Activated CD4-positive, alpha-beta T cell treated with anti-CD3 and anti-CD28 coated beads, Interleukin-2, amount 50 U/mL, for 1 hour (primary cell): ENCODE measurements around the gene P3H3.

Experiments used
- DNase-seq: peaks from one replicate; pipeline ENCODE4 v3.0.0-alpha.2; 2020

P3H3 gene

DNA sequence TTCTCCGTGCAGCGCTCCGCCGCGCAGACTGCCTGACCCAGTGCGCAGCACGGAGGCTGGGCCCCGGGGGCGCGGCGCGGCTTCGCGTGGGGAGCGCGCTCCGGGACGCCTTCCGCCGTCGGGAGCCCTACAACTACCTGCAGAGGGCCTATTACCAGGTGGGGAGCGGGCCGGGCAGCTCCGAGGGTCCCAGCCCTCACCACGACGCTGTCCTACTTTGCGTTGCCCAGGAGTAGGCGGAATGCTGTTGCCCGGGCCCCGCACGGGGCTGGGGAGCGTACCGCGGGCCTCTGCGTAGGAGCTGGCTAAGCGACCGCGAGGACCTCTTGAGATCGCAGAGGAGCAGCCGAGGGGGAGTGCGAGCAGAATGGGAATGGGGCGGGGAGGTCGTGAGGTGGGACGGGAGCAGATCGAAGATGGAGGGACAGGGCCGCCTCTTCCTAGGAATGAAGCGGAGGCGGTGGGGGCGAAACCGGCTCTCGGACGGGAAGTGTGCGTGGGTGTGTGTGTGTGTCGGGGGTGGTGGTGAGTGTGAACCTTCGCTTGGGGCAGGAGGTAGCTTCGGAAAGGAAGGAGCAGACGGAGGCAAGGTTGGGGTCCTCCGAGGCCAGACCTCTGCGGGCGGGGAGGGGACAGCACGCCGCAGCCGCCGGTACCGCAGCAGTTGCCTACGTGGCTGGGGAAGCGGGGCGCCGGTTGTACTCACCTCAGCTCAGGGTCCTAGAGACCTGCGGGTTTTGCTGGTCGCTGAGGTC lies 751 bp downstream of the P3H3 start:
- peak; percentile 47 for DNase-seq

DNA sequence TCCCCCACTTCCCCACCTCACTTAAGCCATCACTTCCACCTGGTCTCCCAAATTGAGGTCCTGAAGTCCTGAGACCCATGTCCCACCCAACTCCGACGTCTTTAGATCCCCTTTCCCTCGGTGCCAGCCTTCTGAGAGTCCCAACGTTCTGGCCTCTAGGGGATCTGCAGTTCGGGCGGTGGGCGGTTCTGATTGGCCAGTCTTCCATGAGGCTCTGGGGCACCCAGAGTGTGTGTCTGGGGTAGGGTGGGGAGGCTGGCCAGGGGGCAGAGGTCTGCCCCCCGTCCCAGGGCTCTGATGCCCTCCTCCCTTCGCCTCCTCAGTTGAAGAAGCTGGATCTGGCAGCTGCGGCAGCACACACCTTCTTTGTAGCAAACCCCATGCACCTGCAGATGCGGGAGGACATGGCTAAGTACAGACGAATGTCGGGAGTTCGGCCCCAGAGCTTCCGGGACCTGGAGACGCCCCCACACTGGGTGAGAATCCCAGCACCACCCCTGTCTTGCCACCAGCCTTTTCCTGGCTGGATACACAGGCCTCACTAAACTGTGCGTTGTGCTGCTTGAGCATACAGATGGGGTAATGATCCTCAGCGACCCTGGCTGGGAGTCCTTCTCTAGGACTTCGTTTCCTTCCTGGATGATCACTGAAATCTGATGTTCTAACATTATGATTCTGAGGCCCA lies 1.5 kb downstream of the P3H3 start:
- no peak for DNase-seq

DNA sequence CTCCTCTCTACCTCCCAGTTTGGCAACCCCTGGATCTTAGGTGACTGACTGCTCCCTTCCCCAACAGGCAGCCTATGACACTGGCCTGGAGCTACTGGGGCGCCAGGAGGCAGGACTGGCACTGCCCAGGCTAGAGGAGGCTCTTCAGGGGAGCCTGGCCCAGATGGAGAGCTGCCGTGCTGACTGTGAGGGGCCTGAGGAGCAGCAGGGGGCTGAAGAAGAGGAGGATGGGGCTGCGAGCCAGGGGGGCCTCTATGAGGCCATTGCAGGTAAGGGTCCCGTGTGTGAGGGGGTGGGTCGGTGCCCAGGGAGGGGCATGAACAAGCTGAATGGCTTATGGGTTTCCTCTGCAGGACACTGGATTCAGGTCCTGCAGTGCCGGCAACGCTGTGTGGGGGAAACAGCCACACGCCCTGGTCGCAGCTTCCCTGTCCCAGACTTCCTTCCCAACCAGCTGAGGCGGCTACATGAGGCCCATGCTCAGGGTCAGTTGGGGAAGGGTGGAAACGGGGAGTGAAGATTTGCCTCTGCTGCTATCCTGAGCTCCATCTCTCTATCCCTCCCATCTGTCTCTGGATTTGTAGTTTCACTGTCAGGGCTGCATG lies 2.2 kb downstream of the P3H3 start:
- DNase-seq: no peak

DNA sequence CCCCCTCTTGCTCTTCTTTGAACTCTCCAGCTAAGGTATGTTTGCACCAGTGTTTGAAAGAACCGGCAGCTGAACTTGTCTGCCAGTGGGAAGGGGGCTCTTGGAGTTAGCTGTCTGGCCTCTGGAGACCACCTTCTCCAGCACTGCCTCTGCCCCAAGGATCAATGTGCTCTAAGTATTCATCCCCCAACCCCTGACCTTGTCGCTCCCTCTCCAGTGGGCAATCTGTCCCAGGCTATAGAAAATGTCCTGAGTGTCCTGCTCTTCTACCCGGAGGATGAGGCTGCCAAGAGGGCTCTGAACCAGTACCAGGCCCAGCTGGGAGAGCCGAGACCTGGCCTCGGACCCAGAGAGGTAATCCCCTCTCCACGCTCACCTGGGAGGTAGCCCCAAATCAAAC lies 2.8 kb downstream of the P3H3 start:
- no peak for DNase-seq

DNA sequence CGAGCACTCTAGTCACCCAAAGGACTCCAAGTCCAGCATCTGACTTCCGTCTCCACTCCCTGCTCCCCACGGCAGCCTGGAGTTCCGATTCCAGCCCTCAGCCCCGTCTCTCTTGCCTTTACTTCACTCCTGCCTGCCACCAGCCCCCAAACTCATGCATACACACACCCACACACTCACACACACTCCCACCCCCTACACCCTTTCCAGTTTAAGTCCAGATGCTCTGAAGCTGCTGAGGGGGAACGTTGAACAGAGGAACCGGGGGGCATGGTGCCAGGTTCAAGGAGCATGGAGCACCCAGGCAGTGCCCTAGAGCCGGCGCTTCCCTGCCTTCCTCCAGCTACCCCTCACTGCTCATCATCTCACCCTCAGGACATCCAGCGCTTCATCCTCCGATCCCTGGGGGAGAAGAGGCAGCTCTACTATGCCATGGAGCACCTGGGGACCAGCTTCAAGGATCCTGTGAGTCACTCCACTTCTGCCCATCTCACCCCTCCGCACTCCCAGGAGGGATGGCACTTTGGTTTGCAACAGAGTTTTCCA lies 3.3 kb downstream of the P3H3 start:
- no peak for DNase-seq

DNA sequence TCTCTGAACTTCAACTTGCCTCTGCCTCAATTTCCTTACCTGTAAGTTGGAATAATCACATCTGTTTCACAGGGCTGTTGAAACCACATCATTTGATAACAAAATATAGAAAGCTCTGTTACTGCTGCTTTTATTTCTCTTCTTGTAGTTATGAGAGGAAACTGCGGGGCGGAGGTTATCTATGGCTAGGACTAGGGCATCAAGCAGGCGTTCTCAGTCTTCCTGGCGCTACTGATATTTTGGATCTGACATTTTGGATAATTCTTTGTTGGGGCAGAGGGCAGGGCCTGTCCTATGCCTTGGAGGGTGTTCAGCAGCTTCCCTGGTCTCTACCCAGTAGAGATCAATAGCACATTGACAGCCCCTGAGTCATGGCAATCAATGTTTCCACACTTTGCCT lies 3.9 kb downstream of the P3H3 start:
- DNase-seq: no peak

DNA sequence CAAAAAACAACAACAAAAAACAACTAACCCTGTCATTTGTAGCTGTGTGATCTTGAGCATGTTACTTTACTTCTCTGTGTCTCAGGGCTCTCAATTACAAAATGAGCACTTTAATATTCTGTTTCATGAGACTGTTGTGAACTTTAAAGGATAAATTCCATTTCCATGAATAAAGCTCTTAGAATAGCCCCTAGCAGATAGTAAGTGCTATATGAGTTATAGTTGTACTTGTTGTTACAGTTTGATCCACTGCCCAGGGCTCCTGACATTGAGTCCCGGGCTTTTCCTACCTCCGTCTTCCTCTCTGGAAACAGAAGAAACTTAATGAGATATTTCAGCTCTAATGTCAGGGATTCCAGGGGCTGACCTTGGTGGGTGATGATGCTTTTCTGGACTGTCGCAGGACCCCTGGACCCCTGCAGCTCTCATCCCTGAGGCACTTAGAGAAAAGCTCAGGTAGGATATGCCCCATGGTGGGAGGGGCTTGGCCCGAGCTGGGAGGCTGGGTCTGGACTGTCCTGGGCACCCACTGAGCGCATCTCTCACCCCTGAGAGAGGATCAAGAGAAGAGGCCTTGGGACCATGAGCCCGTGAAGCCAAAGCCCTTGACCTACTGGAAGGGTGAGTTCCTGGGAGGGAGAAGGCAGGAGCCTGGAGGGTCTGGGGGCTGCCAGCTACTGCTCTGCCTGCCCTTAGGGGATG lies 5.1 kb downstream of the P3H3 start:
- no peak for DNase-seq

DNA sequence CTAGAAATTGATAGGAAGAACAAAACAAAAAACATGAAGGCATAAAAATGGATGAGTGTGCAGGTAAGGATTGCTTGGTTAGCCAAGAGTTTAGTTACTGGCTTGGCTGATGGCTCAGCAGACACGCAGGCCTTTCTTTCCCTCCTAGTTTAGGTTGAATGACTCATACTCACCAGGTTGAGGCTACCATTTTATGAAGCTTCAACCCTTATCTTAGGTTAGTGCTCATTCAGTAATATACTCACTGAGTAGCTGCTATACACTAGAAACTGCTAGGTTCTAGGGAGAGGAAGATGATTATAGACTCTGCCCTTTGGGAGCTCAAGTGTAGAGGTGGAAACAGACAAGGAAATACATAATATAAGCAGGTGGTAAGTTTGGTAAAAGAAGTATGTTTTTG lies 6.0 kb downstream of the P3H3 start:
- DNase-seq: no peak

DNA sequence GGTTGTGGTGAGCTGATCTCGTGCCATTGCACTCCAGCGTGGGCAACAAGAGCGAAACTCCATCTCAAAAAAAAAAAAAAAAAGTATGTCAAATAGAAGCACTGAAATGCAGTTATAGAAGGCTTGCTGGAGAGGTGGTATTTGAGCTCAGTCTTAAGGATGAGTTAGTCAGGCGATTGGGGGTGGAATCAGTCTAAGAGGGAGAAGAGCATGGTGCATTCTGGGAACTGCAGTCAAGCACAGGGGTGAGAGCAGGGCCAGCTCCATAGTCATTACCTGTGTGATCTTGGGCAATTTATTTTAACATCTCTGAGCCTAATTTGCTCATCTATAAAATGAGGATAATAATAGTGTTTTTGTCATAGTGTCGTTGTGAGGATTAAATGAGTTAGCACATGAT lies 6.7 kb downstream of the P3H3 start:
- no peak for DNase-seq

DNA sequence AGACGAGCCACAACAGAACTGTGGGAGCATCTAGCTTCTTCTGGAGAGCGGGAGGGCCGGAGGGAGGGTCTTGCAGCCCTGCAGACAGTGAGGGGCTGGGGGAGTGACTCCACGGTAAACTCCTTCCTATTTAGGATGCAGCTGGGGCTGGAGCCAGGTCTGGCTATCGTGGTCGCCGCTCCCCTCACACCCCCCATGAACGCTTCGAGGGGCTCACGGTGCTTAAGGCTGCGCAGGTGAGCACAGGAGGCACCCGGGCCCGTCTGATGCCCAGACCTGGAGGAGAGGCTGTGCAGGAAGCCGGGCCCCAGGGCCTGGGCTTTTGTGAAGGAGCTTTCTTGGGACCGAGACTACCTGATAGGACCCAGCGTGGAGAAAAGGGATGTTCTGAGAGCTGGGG lies 8.6 kb downstream of the P3H3 start:
- no peak for DNase-seq

DNA sequence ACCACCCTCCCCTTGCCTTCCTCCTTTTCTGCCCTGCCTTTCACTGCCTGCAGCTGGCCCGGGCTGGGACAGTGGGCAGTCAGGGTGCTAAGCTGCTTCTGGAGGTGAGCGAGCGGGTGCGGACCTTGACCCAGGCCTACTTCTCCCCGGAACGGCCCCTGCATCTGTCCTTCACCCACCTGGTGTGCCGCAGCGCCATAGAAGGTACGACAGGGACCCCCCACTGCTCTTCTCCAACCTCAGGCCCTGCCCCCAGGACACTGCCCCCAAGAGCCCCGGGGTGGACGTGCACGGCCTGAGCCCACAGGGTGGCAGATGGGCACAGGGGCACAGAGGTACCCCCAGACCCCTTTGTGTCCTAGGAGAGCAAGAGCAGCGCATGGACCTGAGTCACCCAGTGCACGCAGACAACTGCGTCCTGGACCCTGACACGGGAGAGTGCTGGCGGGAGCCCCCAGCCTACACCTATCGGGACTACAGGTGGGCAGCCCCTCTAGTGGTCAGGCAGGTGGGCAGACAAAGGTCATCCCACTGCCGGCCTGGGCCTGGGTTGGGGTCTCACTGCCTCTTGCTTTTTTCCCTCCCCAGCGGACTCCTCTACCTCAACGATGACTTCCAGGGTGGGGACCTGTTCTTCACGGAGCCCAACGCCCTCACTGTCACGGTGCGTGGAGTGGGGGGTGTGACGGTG lies 9.3 kb downstream of the P3H3 start:
- DNase-seq: no peak

DNA sequence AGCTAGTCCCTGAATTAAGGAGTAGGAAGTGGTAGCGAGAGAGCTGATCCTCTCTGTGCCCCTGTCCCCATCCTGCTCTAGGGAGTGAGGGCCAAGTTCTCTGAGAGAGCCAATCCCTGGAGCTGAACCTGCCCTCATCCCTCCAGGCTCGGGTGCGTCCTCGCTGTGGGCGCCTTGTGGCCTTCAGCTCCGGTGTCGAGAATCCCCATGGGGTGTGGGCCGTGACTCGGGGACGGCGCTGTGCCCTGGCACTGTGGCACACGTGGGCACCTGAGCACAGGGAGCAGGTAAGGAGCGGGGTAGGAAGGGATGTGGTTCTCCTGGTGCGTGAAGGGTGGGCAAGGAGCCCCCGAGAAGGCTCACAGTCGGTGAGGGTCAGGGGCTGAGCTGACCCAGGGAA lies 10.6 kb downstream of the P3H3 start:
- DNase-seq: no peak

DNA sequence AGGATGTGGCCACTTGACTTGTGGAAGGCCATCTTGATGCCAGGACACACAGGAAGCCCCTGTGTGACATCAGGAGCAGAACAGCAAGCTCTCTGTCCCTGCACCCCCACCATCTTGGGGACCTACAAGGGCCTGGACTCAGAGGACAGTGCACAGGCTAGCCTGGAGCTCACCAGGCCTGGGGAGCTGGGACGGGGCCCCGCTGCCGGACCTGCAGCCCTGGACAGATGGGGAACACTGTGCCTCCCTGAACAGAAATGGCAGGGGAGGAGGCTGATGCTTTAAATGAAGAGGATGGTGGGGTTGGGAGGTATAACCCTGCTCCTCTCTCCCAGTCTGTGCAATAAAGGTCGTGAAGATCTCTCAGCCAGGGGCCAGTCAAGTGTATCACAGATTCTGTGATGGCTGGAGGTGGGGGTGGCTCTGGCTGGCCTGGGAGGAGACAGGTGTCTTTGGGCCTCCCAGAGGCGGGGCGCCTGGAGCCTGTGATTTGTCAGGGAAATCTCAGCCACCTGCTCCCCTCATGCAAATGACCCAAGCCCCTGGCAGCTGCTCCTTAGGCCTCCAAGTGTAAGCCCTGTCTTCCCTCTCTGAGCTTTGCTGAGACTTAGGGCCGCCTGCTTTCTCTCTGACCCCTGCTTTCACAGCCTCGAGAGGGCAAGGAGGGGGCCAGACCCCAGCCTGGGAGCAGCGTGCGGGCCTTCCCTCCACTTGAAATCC lies 11.4 kb downstream of the P3H3 start:
- DNase-seq: no peak

DNA sequence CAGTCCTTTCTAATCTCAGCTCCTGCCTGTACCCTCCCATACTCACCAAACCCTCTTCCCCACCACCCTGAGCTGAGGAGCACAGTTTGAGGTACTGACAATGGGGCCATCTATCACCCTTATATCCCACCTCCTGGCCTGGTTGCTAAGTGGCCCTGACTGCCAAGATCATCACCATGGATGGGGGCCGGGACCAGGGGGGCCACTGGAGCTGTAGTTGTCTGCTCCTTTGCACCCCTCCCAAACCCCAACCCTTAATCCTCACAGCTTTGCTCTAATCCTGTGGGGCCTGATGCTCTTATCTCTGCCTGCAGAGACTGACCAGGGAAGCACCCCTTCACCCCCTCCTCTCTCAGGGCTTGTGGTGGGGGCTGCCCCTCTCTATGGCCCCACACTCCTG lies 12.1 kb downstream of the P3H3 start:
- no peak for DNase-seq

DNA sequence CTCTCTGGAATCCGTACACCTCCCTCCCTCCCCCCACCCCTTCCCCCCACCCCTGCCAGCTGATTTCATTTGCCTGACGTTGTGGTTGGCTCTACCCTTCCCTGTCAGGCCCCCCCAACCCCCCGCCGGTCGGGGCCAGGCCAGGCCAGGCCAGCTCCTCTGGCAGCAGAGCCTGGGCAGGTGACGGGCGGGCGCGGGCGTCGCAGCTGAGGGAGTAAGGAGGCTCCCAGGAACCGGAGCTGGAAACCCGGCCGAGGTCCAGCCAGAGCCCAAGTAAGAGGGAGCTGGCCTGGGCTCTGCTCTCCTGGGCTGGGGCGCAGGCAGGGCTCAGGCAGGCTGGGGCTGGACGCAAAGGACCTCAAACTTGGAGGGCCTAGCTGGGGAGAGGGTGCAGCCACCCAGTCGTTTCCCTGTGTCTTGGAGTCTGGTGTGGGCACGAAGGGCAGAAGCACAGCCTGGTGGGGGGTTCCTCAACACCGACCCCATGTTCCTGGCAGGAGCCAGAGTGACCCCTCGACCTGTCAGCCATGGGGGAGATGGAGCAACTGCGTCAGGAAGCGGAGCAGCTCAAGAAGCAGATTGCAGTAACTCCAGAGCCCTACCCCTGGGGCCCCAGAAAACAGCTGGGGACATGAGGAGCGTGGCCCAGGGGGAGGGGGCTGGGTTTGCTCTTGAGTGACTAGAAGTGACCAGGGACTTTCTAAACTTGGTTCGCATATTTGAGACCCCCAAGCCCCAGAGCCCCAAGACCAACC lies 12.7 kb downstream of the P3H3 start, which contains the start of gene GNB3:
Gene GNB3, plus strand, starts transcription at position 165 of the 755 bp plus-strand sequence. Its CDS starts 363 bp downstream, at position 528.
- no peak for DNase-seq

DNA sequence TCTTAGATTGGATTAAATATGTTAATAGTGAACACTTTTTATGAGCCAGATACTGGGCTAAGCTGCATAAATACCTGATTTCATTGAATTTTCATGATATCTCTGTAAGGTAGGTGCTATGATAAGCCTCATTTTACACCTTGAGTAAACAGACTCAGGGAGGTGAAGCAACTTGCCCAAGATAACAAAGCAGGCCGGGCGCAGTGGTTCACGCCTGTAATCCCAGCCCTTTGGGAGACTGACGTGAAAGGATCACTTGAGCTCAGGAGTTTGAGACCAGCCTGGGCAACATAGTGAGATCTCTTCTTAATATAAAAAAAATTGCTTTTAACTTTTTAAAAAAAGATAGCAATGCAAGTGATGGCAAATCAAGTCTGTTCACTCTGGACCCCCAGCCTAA lies 13.9 kb downstream of the P3H3 start:
- DNase-seq: no peak

DNA sequence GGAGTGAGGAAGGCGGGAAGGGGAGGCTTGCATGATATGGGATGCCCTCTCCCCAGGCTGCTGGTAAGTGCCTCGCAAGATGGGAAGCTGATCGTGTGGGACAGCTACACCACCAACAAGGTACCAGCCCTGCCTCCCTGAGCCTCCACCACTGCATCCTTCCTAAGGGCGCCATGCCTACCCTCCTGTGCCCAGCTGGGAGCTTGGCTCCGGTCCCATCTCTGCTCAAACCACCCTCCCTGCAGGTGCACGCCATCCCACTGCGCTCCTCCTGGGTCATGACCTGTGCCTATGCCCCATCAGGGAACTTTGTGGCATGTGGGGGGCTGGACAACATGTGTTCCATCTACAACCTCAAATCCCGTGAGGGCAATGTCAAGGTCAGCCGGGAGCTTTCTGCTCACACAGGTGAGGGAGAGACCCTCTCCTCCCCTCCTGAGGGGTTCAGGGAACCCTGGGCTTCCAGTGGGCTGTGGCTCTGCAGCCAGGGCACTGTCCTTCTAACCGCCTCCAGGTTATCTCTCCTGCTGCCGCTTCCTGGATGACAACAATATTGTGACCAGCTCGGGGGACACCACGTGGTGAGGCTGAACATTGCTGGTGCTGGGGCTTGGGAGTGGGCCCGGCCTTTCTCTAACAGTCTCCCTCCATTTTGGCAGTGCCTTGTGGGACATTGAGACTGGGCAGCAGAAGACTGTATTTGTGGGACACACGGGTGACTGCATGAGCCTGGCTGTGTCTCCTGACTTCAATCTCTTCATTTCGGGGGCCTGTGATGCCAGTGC lies 15.1 kb downstream of the P3H3 start:
- no peak for DNase-seq

DNA sequence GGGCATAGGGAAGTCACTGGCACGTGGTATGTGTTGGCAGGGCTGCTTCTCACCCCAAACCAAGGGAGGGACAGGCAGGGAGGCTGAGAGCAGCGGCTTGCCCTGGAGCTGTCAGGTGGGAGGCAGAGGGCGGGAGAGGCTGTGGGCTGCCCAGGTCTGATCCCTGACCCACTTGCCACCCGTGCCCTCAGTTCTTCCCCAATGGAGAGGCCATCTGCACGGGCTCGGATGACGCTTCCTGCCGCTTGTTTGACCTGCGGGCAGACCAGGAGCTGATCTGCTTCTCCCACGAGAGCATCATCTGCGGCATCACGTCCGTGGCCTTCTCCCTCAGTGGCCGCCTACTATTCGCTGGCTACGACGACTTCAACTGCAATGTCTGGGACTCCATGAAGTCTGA lies 17.2 kb downstream of the P3H3 start:
- DNase-seq: no peak

DNA sequence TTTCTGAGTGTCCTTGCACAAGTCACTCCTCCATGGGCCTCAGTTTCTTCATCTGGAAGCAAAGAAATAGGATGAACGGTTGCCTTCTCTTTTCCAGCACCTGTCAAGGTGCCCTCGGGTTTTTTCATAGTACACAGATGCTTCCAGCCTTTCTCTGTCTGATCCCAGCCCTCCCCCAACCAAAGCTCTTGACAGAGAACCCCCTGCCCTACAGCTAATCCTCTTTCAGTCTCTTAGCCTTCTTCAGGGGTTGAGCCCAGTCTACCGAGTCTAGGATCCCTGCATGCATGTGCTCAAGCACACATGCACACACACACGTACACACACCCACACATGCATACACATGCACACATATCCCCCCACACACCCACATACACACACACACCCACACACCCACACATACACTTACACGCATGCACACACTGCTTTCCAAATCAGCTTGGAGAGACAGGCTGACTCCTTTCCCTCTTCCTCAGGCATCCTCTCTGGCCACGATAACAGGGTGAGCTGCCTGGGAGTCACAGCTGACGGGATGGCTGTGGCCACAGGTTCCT lies 18.2 kb downstream of the P3H3 start:
- no peak for DNase-seq

DNA sequence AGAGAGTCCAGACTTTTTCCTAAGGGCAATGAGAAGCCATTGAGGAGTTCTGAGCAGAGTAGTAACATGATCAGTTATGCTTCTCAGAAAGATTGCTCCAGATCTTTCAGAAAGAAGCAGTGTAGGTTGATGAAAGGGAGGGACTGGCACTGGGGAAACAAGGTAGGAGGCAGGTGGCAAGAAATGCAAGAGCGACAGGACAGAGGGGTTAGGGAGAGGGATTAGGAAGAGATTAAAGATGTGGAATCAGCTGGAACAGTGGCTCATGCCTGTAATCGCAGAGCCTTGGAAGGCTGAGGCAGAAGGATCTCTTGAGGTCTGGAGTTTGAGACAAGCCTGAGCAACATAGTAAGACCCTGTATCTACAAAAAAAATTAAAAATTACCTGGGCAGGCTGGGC lies 19.5 kb downstream of the P3H3 start:
- DNase-seq: no peak
